DMS153 treated with DMSO at 0.1 percent for 48 hours (cell line): ENCODE data around the gene FOXO6.

Experiments
- DNase-seq: peaks from one replicate; lab custom pipeline; 2025; ENCODE audit not compliant: unreplicated experiment; lab: John Stamatoyannopoulos, UW

FOXO6 gene

DNA sequence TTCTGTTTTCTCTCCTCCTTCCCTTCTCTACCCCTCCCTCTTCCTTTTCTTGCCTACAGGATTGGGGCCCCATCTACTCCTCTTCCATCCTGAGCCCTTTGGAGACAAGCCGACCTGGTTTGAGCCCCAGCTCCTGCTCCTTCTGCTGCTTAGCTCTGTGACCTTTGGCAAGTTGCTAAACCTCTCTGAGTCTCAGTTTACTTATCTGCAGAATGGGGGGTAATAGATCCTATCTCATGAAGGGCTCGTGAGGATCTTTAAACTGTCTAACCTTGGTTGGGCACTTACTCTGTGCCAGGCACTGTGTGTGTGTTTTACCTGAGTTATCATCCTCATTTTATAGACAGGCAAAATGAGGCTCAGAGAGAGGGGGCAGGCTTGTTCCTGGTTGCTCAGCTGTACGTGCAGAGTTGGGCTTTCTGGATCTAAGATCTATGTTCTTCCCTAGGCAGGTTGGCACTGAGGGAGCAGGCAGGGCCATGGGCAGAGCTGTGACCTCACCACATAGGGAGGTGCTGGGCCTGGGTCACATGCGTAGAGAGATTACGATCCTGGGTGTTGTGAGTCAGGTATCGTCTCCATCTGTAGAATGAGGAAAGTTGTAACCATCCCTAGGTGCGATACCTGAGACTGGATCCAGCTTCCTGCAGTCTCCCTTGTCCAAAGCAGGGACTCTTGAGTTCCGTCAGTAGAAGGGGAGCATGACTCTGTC lies 58.5 kb downstream of the FOXO6 start:
- no peak for DNase-seq

DNA sequence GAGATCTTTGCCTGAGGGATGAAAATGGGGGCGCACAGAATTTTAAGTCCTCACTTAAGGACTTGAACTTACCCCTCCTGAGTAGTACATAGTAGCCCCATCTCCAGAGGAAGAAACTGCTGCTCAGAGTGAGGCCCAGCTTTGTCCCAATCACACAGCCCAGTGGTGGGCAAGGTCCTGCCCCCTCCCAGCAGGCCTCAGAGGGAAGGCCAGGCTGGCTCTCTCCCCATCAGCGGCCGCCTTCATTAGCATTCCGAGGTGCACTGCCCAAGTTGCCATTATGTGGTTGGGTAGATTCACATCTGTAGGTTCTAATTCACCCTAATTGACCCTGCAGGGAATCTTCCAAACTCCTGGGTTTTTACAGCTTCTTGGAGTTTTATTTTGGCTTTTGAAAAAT lies 59.1 kb downstream of the FOXO6 start:
- no peak for DNase-seq

DNA sequence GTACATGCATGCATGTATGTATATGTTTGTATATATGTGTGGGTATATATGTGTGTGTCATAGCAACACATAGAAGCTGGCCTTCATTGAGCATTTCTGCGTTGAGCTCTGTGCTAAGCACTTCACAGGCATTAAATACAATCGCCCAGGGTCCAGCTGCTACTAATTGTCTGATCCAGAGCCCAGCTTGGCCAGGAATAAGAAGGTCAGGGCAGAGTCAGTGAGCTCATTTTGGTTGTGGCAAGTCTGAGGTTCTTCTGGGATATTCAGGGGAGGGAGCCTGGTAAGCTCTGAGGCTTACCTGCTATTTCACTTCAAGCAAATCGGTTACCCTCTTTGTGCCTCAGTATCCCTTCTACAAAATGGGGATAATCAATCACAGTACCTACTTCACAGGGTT lies 59.6 kb downstream of the FOXO6 start:
- DNase-seq = no peak

DNA sequence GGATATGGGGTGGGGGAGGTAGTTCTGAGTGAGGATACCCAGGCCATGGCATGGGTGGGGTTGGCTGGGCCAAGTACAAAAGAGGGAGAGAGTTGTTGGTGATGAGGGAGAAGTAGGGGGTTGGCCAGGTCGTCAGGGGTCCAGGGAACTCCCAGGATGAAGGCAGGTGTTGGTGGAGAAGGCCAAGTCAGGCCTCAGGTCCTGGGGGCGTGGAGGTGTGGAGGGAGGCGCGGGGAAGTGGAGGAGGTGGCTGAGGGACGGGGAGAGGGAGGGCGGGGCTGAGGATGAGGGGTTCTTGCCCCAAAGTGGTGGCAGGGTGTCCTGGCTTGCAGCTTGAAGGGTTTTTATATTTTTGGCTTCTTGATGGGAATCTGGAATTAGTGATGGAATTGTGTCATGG lies 61.1 kb downstream of the FOXO6 start:
- DNase-seq = no peak

DNA sequence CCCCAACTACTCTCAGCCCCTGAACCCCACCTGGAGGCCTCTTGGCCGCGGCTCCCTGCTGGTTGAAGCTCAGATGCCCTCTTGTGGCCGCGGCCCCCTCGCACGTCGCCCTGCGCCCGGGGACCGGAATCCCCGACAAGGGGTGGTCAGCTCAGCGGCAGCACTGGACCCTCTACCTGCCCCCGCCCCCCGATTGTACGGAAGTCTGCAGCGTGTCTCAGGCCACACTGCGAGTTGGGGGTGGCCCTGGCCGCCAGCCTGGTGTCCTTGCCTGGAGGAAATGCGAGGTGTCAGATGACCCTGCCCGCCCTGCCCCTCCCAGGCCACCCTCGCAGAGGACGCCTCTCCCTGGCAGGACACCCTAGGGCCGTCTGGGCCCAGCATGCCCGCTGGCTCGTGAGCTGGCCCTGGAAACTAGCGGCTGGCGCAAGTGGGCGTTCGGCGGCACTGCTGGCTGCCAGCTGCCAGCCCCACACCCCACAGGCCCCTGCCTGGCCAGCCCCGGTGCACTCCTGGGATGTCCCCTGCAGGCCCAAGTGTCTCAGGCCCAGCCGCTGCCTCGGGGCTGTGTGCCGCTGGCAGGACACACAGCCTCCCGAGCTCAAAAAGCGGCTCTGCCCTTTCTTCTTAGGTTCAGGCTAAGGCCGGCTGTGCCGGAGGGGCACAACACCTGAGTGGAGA lies 62.4 kb downstream of the FOXO6 start:
- peak; percentile 71 for DNase-seq

DNA sequence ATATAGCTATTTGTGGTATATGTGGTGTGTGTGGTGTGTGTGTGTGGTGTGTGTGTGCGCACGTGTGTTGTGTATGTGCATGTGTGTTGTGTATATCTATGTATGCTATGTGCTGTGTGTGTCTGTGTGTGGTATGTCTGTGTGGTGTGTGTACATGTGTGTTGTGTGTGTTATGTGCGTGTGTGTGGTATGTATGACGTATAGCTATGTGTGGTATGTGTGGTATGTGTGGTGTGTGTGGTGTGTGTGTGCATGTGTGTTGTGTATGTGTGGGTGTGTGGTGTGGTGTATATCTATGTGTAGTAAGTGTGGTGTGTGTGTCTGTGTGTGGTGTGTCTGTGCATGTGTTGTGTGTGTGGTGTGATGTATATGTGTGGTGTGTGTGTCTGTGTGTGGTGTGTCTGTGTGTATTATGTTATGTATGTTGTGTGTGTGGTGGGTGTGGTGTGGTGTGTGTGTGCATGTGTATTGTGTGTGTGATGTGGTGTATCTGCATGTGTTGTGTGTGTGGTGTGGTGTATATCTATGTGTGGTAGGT lies 63.4 kb downstream of the FOXO6 start:
- no peak for DNase-seq

DNA sequence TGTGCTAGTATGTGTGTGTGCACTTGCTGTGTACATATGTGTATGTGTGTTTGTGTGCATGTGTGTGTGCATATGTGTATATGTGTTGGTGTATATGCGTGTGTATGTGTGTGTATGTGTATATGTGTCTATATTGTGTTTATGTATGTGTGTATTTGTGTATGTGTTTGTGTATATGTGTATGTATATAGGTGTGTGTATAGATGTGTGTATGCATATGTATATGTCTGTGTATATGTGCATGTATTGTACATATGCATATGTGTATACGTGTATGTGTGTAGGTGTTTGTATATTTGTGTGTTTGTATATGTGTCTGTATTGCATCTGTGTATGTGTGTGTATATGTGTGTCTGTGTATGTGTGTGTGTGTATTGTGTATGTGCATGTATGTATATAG lies 64.1 kb downstream of the FOXO6 start:
- DNase-seq = no peak

DNA sequence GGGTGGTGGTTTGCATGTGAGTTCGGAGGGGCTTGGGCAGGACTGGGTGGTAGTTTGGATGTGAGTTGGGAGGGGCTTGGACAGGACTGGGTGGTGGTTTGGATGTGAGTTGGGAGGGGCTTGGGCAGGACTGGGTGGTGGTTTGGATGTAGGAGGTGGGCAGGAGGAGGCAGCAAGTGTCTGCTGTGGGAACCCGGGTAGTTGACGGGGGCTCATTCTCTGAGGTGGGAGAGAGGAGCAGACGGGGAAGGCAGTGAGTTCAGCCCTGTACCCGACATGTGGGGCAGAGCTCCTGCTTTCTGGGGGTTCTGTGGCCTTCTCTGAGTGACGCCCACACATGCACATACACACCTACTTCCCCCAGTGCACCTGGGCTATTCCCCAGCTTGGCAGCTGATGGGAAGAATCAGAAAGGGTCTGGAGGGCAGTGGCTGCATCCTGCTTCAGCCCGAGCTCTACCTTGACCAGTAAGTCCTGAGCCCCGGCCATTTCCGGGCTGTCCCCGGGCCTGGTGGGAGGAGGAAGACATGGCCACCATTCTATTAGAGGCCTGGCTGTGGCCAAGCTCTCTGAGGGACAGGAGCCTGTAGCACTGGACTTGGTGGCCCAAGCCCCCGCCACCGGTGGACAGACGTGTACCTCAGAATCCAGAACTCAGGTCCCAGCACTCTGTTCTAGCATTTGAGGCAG lies 65.1 kb downstream of the FOXO6 start:
- DNase-seq = no peak

DNA sequence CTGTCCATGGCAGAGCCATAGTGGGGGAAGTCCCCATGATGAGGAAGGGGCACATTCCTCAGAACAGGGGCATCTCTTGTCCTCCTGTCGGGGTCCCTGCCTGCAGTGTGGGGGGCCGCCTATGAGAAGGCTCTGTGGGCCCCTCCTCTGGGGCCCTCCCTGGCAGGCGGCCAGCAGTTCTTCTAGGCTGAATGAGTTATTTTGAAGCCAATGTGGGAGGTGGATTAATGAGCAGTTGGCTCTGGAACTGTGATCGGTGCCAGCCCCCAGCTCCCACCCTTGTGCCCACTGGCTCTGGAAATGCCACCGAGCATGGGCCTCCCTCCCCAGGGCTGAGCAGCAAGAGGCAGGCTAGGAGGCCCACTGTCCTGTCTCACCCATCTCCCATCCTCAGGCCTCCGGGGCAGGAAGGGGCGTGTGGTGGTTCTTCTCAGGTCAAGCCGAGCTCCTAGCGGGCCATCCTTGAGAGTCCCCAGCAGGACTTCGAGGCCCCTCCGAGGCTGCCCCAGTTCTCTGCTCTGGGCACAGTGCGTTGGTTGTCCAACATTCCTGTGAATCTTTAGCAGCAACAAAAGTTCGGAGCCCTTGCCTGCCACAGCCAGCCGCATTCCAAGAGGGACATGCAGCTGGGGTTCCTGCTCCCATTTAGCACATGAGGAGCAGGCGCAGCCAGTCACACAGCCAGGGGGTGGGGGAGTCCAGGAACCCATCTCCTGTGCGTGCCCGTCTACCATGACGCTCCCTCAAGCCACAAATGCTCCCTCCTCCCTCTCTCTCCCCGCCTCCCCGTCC lies 66.1 kb downstream of the FOXO6 start:
- no peak for DNase-seq

DNA sequence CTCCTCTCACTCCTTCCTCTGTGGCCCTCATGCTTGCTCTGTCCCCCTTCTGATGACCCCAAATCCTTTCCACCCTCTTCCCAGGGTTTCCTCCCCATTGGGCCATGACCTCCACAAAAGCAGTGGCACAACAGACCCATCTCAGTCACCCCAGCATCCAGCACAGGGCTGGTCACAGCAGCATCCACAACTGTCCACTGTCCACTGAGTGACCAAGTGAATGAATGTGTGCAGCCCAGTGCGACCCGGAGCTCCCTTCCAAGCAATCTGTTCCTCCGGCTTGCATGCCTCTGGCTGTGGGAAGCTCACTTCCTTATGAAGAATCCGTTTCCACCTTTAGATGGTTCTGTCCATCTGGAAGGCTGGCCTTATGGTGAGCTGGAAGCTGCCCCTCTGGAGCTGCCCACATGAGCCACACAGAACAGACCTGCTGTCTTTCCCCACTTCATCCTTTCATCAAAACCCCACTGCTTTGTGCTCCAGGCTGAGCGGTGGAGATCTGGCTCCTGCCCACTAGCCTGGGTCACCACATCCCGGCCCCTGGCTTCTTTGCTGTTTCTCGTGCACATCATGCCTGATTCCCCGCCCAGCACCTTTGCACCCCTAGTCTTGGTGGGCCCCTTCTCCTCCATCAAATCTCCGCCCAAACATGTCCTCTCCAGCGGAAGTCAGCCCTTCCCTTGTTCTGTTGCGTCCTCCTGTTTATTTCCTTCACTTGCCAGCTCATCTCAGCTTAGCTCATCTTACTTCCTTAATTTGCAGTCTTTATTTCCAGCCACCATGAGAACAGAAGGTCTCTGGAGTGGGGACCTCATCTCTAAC lies 66.9 kb downstream of the FOXO6 start:
- DNase-seq = no peak

DNA sequence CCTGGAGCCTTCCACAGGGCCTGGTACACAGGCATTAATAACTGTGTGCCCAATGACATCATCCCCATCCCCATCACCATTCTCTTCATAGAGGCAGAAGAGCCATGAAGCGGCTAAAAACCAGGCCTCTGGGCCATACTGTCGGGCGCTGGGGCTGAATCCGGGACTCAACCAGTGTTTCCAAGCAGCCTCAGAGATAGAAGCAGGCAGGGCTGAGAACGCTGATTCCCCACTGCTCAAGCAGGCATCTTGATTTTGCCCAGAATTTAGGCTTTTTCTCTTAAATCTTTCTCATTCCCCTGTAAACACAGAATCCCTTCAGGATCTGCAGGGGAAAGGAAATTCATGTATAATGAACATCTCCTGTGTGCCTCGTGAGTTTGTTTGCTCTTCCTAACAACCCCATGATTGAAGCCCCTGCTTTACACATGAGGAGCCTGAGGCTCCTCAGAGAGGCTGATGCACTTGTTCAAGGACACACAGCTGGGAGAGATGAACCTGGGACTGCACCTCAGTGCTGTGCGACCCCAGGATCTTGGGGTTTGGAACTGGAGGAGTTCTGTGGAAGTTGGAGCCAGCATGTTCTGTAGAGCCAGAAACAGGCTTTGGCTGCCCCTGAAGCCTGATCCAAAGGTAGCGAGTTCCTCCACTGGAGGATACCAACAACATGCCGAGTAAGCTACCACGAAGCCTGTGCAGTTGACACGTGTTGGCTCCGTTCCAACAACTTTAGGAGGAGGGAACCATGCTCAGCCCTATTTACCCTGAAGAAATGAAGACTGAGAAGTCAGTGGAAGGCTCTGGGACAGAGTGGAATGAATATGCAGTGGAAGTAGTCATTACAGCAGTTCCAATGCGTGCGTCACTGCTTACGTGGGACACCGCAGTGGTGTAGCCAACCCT lies 67.8 kb downstream of the FOXO6 start:
- no peak for DNase-seq

DNA sequence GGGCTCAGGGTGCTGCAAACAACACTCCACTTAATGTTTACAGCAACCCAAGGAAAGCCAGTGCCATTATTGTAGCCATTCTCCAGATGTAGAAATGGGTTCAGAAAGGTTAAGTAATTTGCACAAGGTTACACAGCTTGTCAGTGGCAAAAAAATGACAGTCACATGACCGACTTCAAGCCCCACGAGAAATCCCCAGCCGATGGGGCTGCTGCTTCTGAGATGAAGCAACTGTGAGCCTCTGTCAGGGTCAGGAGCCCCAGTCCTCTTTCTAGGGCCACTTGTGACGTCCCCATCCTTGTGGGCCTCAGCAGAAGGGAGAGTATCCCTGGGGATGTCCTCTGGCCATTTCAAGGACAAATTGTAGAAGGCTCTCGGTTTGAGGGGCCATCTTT lies 68.4 kb downstream of the FOXO6 start:
- no peak for DNase-seq

DNA sequence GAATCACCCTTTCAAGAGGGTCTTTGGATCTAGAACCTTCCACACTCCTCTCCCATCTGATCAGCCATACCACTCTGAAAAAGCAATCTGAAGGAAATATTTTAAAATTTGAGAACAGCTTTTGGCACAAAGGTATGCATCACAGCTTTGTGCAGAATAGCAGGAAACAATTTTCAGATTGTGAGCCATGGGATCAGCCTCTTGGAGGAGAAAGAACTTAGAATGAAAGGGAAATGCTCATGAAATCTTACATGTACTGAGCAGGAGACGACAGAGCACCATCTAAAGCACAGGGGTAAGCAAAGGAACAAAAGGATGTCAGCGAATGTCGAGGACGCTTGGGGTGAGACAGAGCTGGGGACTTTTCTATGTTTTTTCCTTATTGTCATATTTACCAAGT lies 68.8 kb downstream of the FOXO6 start:
- DNase-seq = no peak

DNA sequence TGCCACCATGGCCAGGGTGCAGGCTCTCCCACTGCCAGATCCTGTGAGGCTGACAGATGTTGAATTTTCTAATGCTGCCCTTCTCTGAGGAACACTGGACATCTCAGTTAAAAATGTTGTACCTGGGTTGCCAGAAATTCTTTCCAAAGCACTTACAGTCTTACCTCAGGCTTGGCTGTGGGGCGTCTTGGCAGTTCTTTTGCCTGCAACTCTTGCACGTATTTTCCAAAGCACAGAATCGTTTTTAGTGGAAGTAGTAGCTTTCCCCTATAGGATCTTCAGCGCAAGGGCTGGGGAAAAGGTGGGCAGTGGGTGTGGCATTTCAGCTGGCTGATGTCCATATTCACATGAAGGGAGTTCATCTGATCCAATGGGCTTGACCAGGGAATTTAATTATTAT lies 69.3 kb downstream of the FOXO6 start:
- DNase-seq = no peak

DNA sequence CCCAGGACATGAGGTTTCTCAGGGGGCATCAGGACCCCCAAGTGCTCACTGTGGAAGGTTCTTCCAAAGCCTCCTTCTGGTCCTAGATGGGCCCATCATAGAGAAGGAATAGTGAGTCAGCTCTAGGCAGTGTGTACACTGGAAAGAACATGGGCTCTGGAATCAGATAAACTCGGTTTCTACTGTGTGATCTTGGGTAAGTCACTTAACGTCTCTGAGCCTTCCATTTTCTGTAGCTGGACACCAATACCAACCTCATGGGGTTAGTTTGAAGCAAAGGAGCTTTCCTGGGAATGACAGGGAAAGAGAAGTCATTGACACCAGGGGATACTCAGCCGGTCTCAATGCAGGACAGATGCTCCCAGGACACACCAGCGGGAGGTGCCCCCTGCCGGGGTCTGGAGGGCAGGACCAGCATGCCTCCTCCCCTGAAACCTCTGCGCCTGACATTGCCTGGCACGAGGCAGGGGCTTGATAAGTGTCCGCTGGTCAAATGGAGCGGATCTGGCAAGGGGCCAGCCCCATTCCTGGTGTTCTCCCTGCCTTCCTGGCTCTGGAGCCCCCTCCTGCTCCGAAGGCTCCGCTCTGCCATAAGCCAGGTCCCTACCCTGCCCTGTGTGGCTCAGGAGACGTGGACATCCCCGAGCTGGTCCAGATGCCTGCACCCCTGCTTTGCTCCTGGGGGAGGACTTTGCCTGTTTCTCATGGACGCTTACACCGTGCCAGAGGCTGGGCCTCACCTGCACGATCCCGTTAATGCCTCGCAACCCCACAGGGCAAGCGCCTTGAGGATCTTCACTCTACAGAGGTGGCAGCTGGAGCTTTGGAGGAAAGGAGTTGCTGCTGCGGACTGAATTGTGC lies 70.5 kb downstream of the FOXO6 start:
- DNase-seq = no peak
